Gastrocnemius medialis (tissue), 4 donors: ENCODE measurements around the gene FCRL5.

ENCODE experiments used
- POLR2A ChIP-seq, 2 donors: fragments of 450-650 bp; IDR thresholded peaks; one replicate each; pipeline ENCODE4 v1.6.1; 2017; ENCODE audit warnings: antibody characterized with exemption in 2 of 2, mild to moderate bottlenecking in 2 of 2, moderate library complexity in 2 of 2
- TF ChIP-seq, protein P1 (sequence below), 5 experiments: fragments of 450-650 bp in 3 of 5; fragments of 200-600 bp in 2 of 5; sonication (generic) in 2 of 5; IDR thresholded peaks in 4 of 5; conservative IDR thresholded peaks in 1 of 5; 1 replicate in 4 of 5; 2 replicates in 1 of 5; pipeline ENCODE4 v1.5.1; 2016 to 2019; ENCODE audit warnings: antibody characterized with exemption in 5 of 5, mild to moderate bottlenecking in 3 of 5, moderate library complexity in 3 of 5

DNA sequence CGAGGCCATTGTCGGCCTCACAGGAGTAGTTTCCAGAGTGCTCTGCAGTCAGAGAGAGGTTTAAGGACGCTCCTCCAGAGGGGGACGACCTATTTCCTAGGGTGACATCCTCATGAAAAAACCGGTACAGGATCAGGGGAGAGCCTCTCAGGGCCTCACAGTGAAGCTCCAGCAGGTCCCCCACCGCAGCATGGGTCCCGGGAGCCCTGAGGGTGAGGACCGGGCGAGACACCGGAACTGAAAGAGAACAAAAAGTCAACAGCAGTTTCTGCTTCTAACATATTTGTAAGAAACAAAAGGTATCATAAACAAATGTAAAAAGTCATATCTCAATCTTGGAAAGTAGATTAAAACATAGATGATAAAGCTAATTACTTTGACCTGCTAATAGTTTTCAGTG, 31.3 kb downstream of the FCRL5 start:
- TF ChIP-seq POLR2A (IDR thresholded peaks at IDR 0.05), result no peak
- TF ChIP-seq, protein P1, sequence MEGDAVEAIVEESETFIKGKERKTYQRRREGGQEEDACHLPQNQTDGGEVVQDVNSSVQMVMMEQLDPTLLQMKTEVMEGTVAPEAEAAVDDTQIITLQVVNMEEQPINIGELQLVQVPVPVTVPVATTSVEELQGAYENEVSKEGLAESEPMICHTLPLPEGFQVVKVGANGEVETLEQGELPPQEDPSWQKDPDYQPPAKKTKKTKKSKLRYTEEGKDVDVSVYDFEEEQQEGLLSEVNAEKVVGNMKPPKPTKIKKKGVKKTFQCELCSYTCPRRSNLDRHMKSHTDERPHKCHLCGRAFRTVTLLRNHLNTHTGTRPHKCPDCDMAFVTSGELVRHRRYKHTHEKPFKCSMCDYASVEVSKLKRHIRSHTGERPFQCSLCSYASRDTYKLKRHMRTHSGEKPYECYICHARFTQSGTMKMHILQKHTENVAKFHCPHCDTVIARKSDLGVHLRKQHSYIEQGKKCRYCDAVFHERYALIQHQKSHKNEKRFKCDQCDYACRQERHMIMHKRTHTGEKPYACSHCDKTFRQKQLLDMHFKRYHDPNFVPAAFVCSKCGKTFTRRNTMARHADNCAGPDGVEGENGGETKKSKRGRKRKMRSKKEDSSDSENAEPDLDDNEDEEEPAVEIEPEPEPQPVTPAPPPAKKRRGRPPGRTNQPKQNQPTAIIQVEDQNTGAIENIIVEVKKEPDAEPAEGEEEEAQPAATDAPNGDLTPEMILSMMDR (IDR thresholded peaks at IDR 0.05 in 4 of 5, conservative IDR thresholded peaks at IDR 0.05 in 1 of 5), result no peak
